CD4-positive, alpha-beta T cell (primary cell): ENCODE results near the gene ACTN1. TPM values are rescaled to one million over a fixed set of nuclear protein-coding genes. Genes with fewer than 3 reads are reported as not detected.
A peak's percentile ranks its signal among the peaks of the same experiment; 100 is the strongest.
"Not testable (repeated sequence)": the region's sequence is repeated elsewhere in the genome, so short reads cannot be mapped to it uniquely, and the experiment has no call there.

Experiments used
- ATAC-seq: fragments of 200-7000 bp; cut with Tn5 transposase; one replicate; pipeline ENCODE4 v1.10.0; 2022; ENCODE audit warnings: mild to moderate bottlenecking; ENCODE audit not compliant: poor library complexity
- CTCF ChIA-PET: fragments of 350-600 bp; sonication (Branson Sonifier 250); formaldehyde crosslinking; loops from one replicate; lab custom pipeline; 2021; ENCODE audit warnings: antibody characterized with exemption, inconsistent platforms; lab: Charles Lee
- POLR2A ChIA-PET: fragments of 350-600 bp; sonication (Branson Sonifier 250); formaldehyde crosslinking; loops from one replicate; lab custom pipeline; 2021; ENCODE audit warnings: antibody characterized with exemption, inconsistent platforms; lab: Charles Lee
- DNase-seq, 14 experiments: peaks; one replicate each; pipeline ENCODE4 v3.0.0-alpha.2; 2013 to 2020; ENCODE audit warnings: mixed read lengths in 2 of 14
- H3K27ac ChIP-seq, 2 donors: one replicate each; pipeline versions ENCODE4 v1.5.1 to v1.7.0; 2013; ENCODE audit warnings: low read length in 2 of 2, low read depth in 1 of 2, mild to moderate bottlenecking in 1 of 2
- H3K27me3 ChIP-seq, 2 experiments: 1 replicate in 1 of 2; 2 replicates in 1 of 2; pipeline versions ENCODE4 v1.6.1 to v1.7.0; 2013; ENCODE audit warnings: low read length in 2 of 2, control low read depth in 1 of 2, mild to moderate bottlenecking in 1 of 2, moderate library complexity in 1 of 2; ENCODE audit not compliant: insufficient read depth in 2 of 2, control insufficient read depth in 1 of 2
- H3K36me3 ChIP-seq: one replicate; pipeline ENCODE4 v1.6.1; 2013; ENCODE audit warnings: low read length, control low read depth; ENCODE audit not compliant: insufficient read depth
- H3K4me1 ChIP-seq: one replicate; pipeline ENCODE4 v1.6.1; 2013; ENCODE audit warnings: low read length, control low read depth; ENCODE audit not compliant: insufficient read depth
- H3K4me3 ChIP-seq: one replicate; pipeline ENCODE4 v1.5.1; 2013; ENCODE audit warnings: mild to moderate bottlenecking, low read length, moderate library complexity
- H3K9me3 ChIP-seq, 2 experiments: 1 replicate in 1 of 2; 2 replicates in 1 of 2; pipeline versions ENCODE4 v1.6.1 to v1.7.0; 2013; ENCODE audit warnings: low read length in 2 of 2, mild to moderate bottlenecking in 2 of 2, control low read depth in 1 of 2, moderate library complexity in 1 of 2; ENCODE audit not compliant: control insufficient read depth in 1 of 2, insufficient read depth in 1 of 2
- H3K27ac Mint-ChIP-seq: one replicate; pipeline ENCODE4 v1.8.0; 2020; ENCODE audit warnings: mixed read lengths
- H3K27me3 Mint-ChIP-seq: one replicate; pipeline ENCODE4 v1.8.0; 2021; ENCODE audit warnings: mixed read lengths
- H3K36me3 Mint-ChIP-seq: one replicate; pipeline ENCODE4 v1.8.0; 2021; ENCODE audit warnings: low read depth, mixed read lengths
- H3K4me1 Mint-ChIP-seq: one replicate; pipeline ENCODE4 v1.8.0; 2021; ENCODE audit warnings: low read depth, mixed read lengths
- H3K4me3 Mint-ChIP-seq: one replicate; pipeline ENCODE4 v1.8.0; 2020; ENCODE audit warnings: mild to moderate bottlenecking, mixed read lengths
- H3K9me3 Mint-ChIP-seq: one replicate; pipeline ENCODE4 v1.8.0; 2020; ENCODE audit warnings: mixed read lengths
- CTCF ChIP-seq: fragments of 200-600 bp; IDR thresholded peaks from one replicate; pipeline ENCODE4 v1.8.0; 2022; ENCODE audit warnings: antibody characterized with exemption, mild to moderate bottlenecking
- intact Hi-C, 2 experiments: fragments of 100-400 bp; cut with DNase I in 1 of 2; cut with micrococcal nuclease in 1 of 2; formaldehyde crosslinking; loops; one replicate each; pipeline versions ENCODE4 v1.15.1 to v1.9.0; 2023 to 2025; cut with DNase I, micrococcal nuclease
- polyA plus RNA-seq, 2 donors: library from polyadenylated mRNA; unstranded; fragments of 120-200 nt; gene quantifications; one replicate each; pipeline ENCODE4 v1.2.1, GENCODE V29; 2013
- total RNA-seq, 174 experiments: library from RNA in 2 of 174; stranded (reverse) in 2 of 174; gene quantifications; one replicate each; pipeline ENCODE4 v1.2.3 and lab custom pipeline; 2021 to 2026

Gene ACTN1
- 100 to 1,000 TPM; 128 to 143 TPM for total RNA-seq
- 74.9 TPM for polyA plus RNA-seq (2013, experiment 1 of 2)
- 64.3 TPM for polyA plus RNA-seq (2013, experiment 2 of 2)
- 39.6 to 222 (median 119) reads per million in 172 experiments for total RNA-seq (lab: John Stamatoyannopoulos, UW)

- Histone ChIP-seq H3K36me3 (peaks cover 4% of the 10 kb centered on the region), H3K27me3 (no peaks in the 10 kb centered on the region), H3K9me3 (no peaks in the 10 kb centered on the region), H3K27ac (peak within 1 kb of the TSS; percentile 22 to 78), H3K4me3 (peak within 1 kb of the TSS; percentile 93), H3K4me1 (peaks cover 47% of the 10 kb centered on the region)
- ChIA-PET CTCF (no interaction called here), POLR2A (interaction anchor here (0.7 to 1.6 kb wide), 4 partner anchors 10 to 66 kb away, joined by 3 to 17 read pairs (median 4); no protein-coding TSS in a partner anchor)
- no peaks in the 10 kb centered on the region for H3K9me3 Mint-ChIP-seq
- peaks cover 51% of the 10 kb centered on the region for H3K4me1 Mint-ChIP-seq
- H3K4me3 Mint-ChIP-seq: peak within 1 kb of the TSS; percentile 99
- no peaks in the 10 kb centered on the region for H3K27me3 Mint-ChIP-seq
- peak within 1 kb of the TSS; percentile 97 for H3K27ac Mint-ChIP-seq
- no peak for TF ChIP-seq CTCF
- intact Hi-C loops: loop anchor here (5.0 kb wide), 2 partner anchors 42 to 173 kb away; partner anchors contain the start of gene DCAF5 (in 1 of the 2)
- peaks cover 35% of the 10 kb centered on the region for H3K36me3 Mint-ChIP-seq
- ATAC-seq (peak; percentile 56), DNase-seq (peak in 13 of 14 experiments; percentile 31 to 88 (median 57))
Observed at GRCh38 chr14:68979021-68979721, at the start of gene ACTN1. ACTN1 (minus strand) TSS chr14:68979302; CDS start chr14:68979056, 246 bp downstream.

- Mint-ChIP-seq H3K27ac (no peak overlapping the region), H3K27me3 (peaks cover 6% of the 10 kb centered on the region), H3K36me3 (no peaks in the 10 kb centered on the region), H3K4me3 (no peak overlapping the region), H3K9me3 (no peaks in the 10 kb centered on the region), H3K4me1 (no peaks in the 10 kb centered on the region)
- Histone ChIP-seq H3K36me3 (no peaks in the 10 kb centered on the region), H3K4me3 (no peak overlapping the region), H3K9me3 (no peaks in the 10 kb centered on the region), H3K27me3 (no peaks in the 10 kb centered on the region), H3K4me1 (no peaks in the 10 kb centered on the region), H3K27ac (no peak overlapping the region)
- TF ChIP-seq CTCF: no peak
- ChIA-PET CTCF (no interaction called here), POLR2A (no interaction called here)
- intact Hi-C loops: no loop called here
- ATAC-seq (no peak), DNase-seq (no peak)
Observed at GRCh38 chr14:69027242-69027913, 48.3 kb upstream of the ACTN1 start.

- no peaks in the 10 kb centered on the region for H3K4me1 ChIP-seq
- Mint-ChIP-seq H3K36me3 (no peaks in the 10 kb centered on the region), H3K4me1 (no peaks in the 10 kb centered on the region), H3K4me3 (no peak overlapping the region), H3K27ac (no peak overlapping the region), H3K27me3 (no peaks in the 10 kb centered on the region), H3K9me3 (no peaks in the 10 kb centered on the region)
- H3K36me3 ChIP-seq: no peaks in the 10 kb centered on the region
- ChIA-PET CTCF (no interaction called here), POLR2A (no interaction called here)
- no peaks in the 10 kb centered on the region for H3K27me3 ChIP-seq
- intact Hi-C loops: no loop called here
- ATAC-seq: no peak
- H3K27ac ChIP-seq: no peak overlapping the region
- no peak for DNase-seq
- no peak overlapping the region for H3K4me3 ChIP-seq
- H3K9me3 ChIP-seq: no peaks in the 10 kb centered on the region
- no peak for TF ChIP-seq CTCF
Observed at GRCh38 chr14:69023035-69023434, 43.9 kb upstream of the ACTN1 start.

- POLR2A ChIA-PET, H3K27ac ChIP-seq, H3K27ac Mint-ChIP-seq, H3K4me3 Mint-ChIP-seq, H3K4me3 ChIP-seq, H3K9me3 Mint-ChIP-seq, H3K27me3 Mint-ChIP-seq, H3K36me3 Mint-ChIP-seq, H3K27me3 ChIP-seq, H3K36me3 ChIP-seq, H3K4me1 ChIP-seq, ATAC-seq, intact Hi-C loops, CTCF ChIA-PET, H3K4me1 Mint-ChIP-seq, H3K9me3 ChIP-seq, DNase-seq: not testable (repeated sequence)
Observed at GRCh38 chr14:69022093-69022492, 43.0 kb upstream of the ACTN1 start.
